Osteoblast (primary cell): ENCODE measurements around the gene DMAC2L. TPM values are rescaled to one million over a fixed set of nuclear protein-coding genes. Genes with fewer than 3 reads are reported as not detected.
A peak's percentile ranks its signal among the peaks of the same experiment; 100 is the strongest.
"Not testable (repeated sequence)": the region's sequence is repeated elsewhere in the genome, so short reads cannot be mapped to it uniquely, and the experiment has no call there.

Experiments
- DNase-seq: peaks from one replicate; pipeline ENCODE4 v3.0.0; 2011; ENCODE audit warnings: low spot score, mixed read lengths; ENCODE audit not compliant: insufficient read length; ENCODE audit errors: missing footprints
- H2AFZ ChIP-seq: 2 replicates; pipeline ENCODE4 v1.6.0; 2011; ENCODE audit warnings: mild to moderate bottlenecking, low read length
- H3K27ac ChIP-seq: 2 replicates; pipeline ENCODE4 v1.5.1; 2011; ENCODE audit warnings: mild to moderate bottlenecking, low read depth, low read length, moderate library complexity
- H3K27me3 ChIP-seq: 2 replicates; pipeline ENCODE4 v1.6.0; 2012; ENCODE audit warnings: mild to moderate bottlenecking, control low read depth, inconsistent platforms, low read length, moderate library complexity; ENCODE audit not compliant: insufficient read depth
- H3K36me3 ChIP-seq: 2 replicates; pipeline ENCODE4 v1.5.1; 2011; ENCODE audit warnings: mild to moderate bottlenecking, low read length, control low read depth, moderate library complexity; ENCODE audit not compliant: insufficient read depth
- H3K4me1 ChIP-seq: 2 replicates; pipeline ENCODE4 v1.5.1; 2011; ENCODE audit warnings: mild to moderate bottlenecking, low read length, control low read depth, moderate library complexity; ENCODE audit not compliant: insufficient read depth
- H3K4me2 ChIP-seq: 2 replicates; pipeline ENCODE4 v1.6.0; 2011; ENCODE audit warnings: mild to moderate bottlenecking, low read length; ENCODE audit not compliant: insufficient read depth
- H3K4me3 ChIP-seq: fragments of 200-600 bp; sonication (generic); 3 replicates; pipeline ENCODE4 v1.5.1; 2012; ENCODE audit warnings: mild to moderate bottlenecking, low read length, inconsistent platforms; ENCODE audit not compliant: insufficient read depth
- H3K79me2 ChIP-seq: 2 replicates; pipeline ENCODE4 v1.6.0; 2012; ENCODE audit warnings: mild to moderate bottlenecking, low read length, control low read depth, inconsistent platforms; ENCODE audit not compliant: insufficient read depth
- H3K9me3 ChIP-seq: 2 replicates; pipeline ENCODE4 v1.5.1; 2011; ENCODE audit warnings: low read depth, low read length, control low read depth
- H4K20me1 ChIP-seq: 2 replicates; pipeline ENCODE4 v1.6.0; 2012; ENCODE audit warnings: mild to moderate bottlenecking, low read length, control low read depth; ENCODE audit not compliant: insufficient read depth
- CTCF ChIP-seq: IDR thresholded peaks from 2 replicates; pipeline ENCODE4 v1.5.1; 2011; ENCODE audit warnings: mild to moderate bottlenecking, low read depth, low read length, moderate library complexity; ENCODE audit errors: extremely low read depth
- total RNA-seq: library from RNA; depleted of rRNA; stranded (reverse); fragments of >200 nt; gene quantifications from 2 replicates; pipeline ENCODE4 v1.2.3, GENCODE V29; 2012

The DMAC2L gene
- total RNA-seq, 1 donor = 7.2 TPM

GRCh38 chr14:50308363-50308915 is 3.7 kb upstream of the DMAC2L start:
- Histone ChIP-seq H3K79me2 (peaks cover 17% of the 10 kb centered on the region), H4K20me1 (no peaks in the 10 kb centered on the region), H3K27ac (no peak overlapping the region), H3K27me3 (no peaks in the 10 kb centered on the region), H2AFZ (no peak overlapping the region), H3K36me3 (no peaks in the 10 kb centered on the region), H3K4me3 (no peak overlapping the region), H3K4me1 (peaks cover 16% of the 10 kb centered on the region), H3K4me2 (peak overlapping the region; percentile 28), H3K9me3 (no peaks in the 10 kb centered on the region)
- peak; percentile 22 for DNase-seq
- TF ChIP-seq CTCF = no peak

GRCh38 chr14:50310445-50310844 is 1.7 kb upstream of the DMAC2L start:
- no peaks in the 10 kb centered on the region for H3K9me3 ChIP-seq
- H2AFZ ChIP-seq = no peak overlapping the region
- H3K4me3 ChIP-seq = no peak overlapping the region
- H3K27ac ChIP-seq = no peak overlapping the region
- TF ChIP-seq CTCF = no peak
- H3K27me3 ChIP-seq = no peaks in the 10 kb centered on the region
- H4K20me1 ChIP-seq = no peaks in the 10 kb centered on the region
- peaks cover 16% of the 10 kb centered on the region for H3K4me1 ChIP-seq
- H3K79me2 ChIP-seq = peaks cover 22% of the 10 kb centered on the region
- no peak overlapping the region for H3K4me2 ChIP-seq
- H3K36me3 ChIP-seq = no peaks in the 10 kb centered on the region
- DNase-seq = no peak

- H3K27ac ChIP-seq = peak overlapping the region; percentile 63
- TF ChIP-seq CTCF = peak; percentile 24
These were observed 670 bp upstream of the DMAC2L start for GRCh38 chr14:50311337-50311971.

GRCh38 chr14:50312734-50313054 is 570 bp downstream of the DMAC2L start:
- DNase-seq = no peak
- TF ChIP-seq CTCF = no peak
- peak overlapping the region; percentile 93 for H2AFZ ChIP-seq
- peak overlapping the region; percentile 73 for H3K27ac ChIP-seq
- peaks cover 16% of the 10 kb centered on the region for H3K4me1 ChIP-seq
- peak overlapping the region; percentile 98 for H3K4me3 ChIP-seq
- no peaks in the 10 kb centered on the region for H3K9me3 ChIP-seq
- no peaks in the 10 kb centered on the region for H4K20me1 ChIP-seq
- H3K79me2 ChIP-seq = peaks cover 22% of the 10 kb centered on the region
- H3K4me2 ChIP-seq = peak overlapping the region; percentile 100
- no peaks in the 10 kb centered on the region for H3K36me3 ChIP-seq
- no peaks in the 10 kb centered on the region for H3K27me3 ChIP-seq

More at GRCh38 chr14:50311337-50311971, 670 bp upstream of the DMAC2L start:
- no peaks in the 10 kb centered on the region for H3K27me3 ChIP-seq
- peaks cover 22% of the 10 kb centered on the region for H3K79me2 ChIP-seq
- H3K4me2 ChIP-seq = peak overlapping the region; percentile 100
- H2AFZ ChIP-seq = peak overlapping the region; percentile 99
- no peaks in the 10 kb centered on the region for H3K9me3 ChIP-seq
- H3K4me1 ChIP-seq = peaks cover 16% of the 10 kb centered on the region
- DNase-seq = no peak
- no peaks in the 10 kb centered on the region for H4K20me1 ChIP-seq
- H3K36me3 ChIP-seq = no peaks in the 10 kb centered on the region
- peak overlapping the region; percentile 98 for H3K4me3 ChIP-seq

- H3K4me2 ChIP-seq, H3K9me3 ChIP-seq, H4K20me1 ChIP-seq, H3K36me3 ChIP-seq, H2AFZ ChIP-seq, DNase-seq, H3K27ac ChIP-seq, H3K27me3 ChIP-seq, H3K4me3 ChIP-seq: not testable (repeated sequence)
- H3K79me2 ChIP-seq = peaks cover 26% of the 10 kb centered on the region
- peaks cover 18% of the 10 kb centered on the region for H3K4me1 ChIP-seq
These were observed 2.0 kb downstream of the DMAC2L start for GRCh38 chr14:50314098-50314497.
